Neural crest cell (in vitro differentiated cells): Measurements from ENCODE around the gene HAUS3. TPM values are rescaled to one million over a fixed set of nuclear protein-coding genes. Genes with fewer than 3 reads are reported as not detected.
A peak's percentile ranks its signal among the peaks of the same experiment; 100 is the strongest.

Experiments used
- DNase-seq: peaks from one replicate; pipeline ENCODE4 v3.0.0; 2021; ENCODE audit warnings: low read depth, mixed read lengths, low spot score
- H3K27ac Mint-ChIP-seq: one replicate; pipeline ENCODE4 v1.8.0; 2021; ENCODE audit warnings: mild to moderate bottlenecking, mixed read lengths; ENCODE audit not compliant: unreplicated experiment
- H3K27me3 Mint-ChIP-seq: 2 replicates; pipeline ENCODE4 v1.8.0; 2021; ENCODE audit warnings: low read depth, mild to moderate bottlenecking, mixed read lengths
- H3K36me3 Mint-ChIP-seq: 2 replicates; pipeline ENCODE4 v1.8.0; 2021; ENCODE audit warnings: low read depth, mild to moderate bottlenecking, mixed read lengths
- H3K4me1 Mint-ChIP-seq: 2 replicates; pipeline ENCODE4 v1.8.0; 2021; ENCODE audit warnings: mixed read lengths
- H3K4me3 Mint-ChIP-seq: one replicate; pipeline ENCODE4 v1.8.0; 2021; ENCODE audit warnings: mild to moderate bottlenecking, mixed read lengths
- H3K9me3 Mint-ChIP-seq: 2 replicates; pipeline ENCODE4 v1.8.0; 2021; ENCODE audit warnings: mixed read lengths
- CTCF ChIP-seq: fragments of 200-600 bp; sonication (generic); conservative IDR thresholded peaks from 2 replicates; pipeline ENCODE4 v1.5.0; 2021; ENCODE audit warnings: antibody characterized with exemption, mild to moderate bottlenecking
- total RNA-seq: library from RNA; stranded (reverse); gene quantifications from 2 replicates; pipeline ENCODE4 v1.2.1, GENCODE V29; 2021

The HAUS3 gene
- total RNA-seq, 1 donor from 2014 or later = 26.9 TPM

GRCh38 chr4:2247128-2248043, 5.5 kb upstream of the HAUS3 start:
- no peak overlapping the region for H3K27ac Mint-ChIP-seq
- no peak for DNase-seq

GRCh38 chr4:2246384-2247127, 4.6 kb upstream of the HAUS3 start:
- H3K9me3 Mint-ChIP-seq = no peaks in the 10 kb centered on the region
- no peak for TF ChIP-seq CTCF
- H3K27ac Mint-ChIP-seq = no peak overlapping the region
- peaks cover 27% of the 10 kb centered on the region for H3K4me1 Mint-ChIP-seq
- no peak overlapping the region for H3K4me3 Mint-ChIP-seq
- H3K27me3 Mint-ChIP-seq = no peaks in the 10 kb centered on the region
- H3K36me3 Mint-ChIP-seq = no peaks in the 10 kb centered on the region
- peak; percentile 0 for DNase-seq

More at GRCh38 chr4:2247128-2248043, 5.5 kb upstream of the HAUS3 start:
- no peaks in the 10 kb centered on the region for H3K9me3 Mint-ChIP-seq
- peaks cover 27% of the 10 kb centered on the region for H3K4me1 Mint-ChIP-seq
- no peak for TF ChIP-seq CTCF
- H3K4me3 Mint-ChIP-seq = no peak overlapping the region
- H3K27me3 Mint-ChIP-seq = no peaks in the 10 kb centered on the region
- no peaks in the 10 kb centered on the region for H3K36me3 Mint-ChIP-seq

- Mint-ChIP-seq H3K4me3 (no peak overlapping the region), H3K27me3 (no peaks in the 10 kb centered on the region), H3K4me1 (peaks cover 32% of the 10 kb centered on the region), H3K27ac (no peak overlapping the region), H3K36me3 (no peaks in the 10 kb centered on the region), H3K9me3 (no peaks in the 10 kb centered on the region)
- TF ChIP-seq CTCF = no peak
- peak; percentile 1 for DNase-seq
These were observed 3.9 kb upstream of the HAUS3 start for GRCh38 chr4:2245787-2246275.

GRCh38 chr4:2245057-2245786, 3.3 kb upstream of the HAUS3 start:
- Mint-ChIP-seq H3K4me1 (peaks cover 38% of the 10 kb centered on the region), H3K36me3 (no peaks in the 10 kb centered on the region), H3K27me3 (no peaks in the 10 kb centered on the region), H3K9me3 (no peaks in the 10 kb centered on the region), H3K4me3 (no peak overlapping the region), H3K27ac (no peak overlapping the region)
- DNase-seq = peak; percentile 1
- no peak for TF ChIP-seq CTCF
